ENCODE data around the gene PTGFRN. TPM values are rescaled to one million over a fixed set of nuclear protein-coding genes. Genes with fewer than 3 reads are reported as not detected.

The PTGFRN gene
- total RNA-seq, 1 experiment from 2014 or later: 60.6 TPM

GRCh38 chr1:116971258-116971860 lies 61.6 kb downstream of the PTGFRN start:
- Histone ChIP-seq H4K20me1 (ENCODE audit: insufficient read depth) (no peaks in the 10 kb centered on the region), H3K4me3 (replicated peaks in 1 of 2; ENCODE audit: low read depth in 1 of 2, low read length in 2 of 2) (no peak overlapping the region), H2AFZ (ENCODE audit: low read depth, low read length, poor library complexity, severe bottlenecking) (no peak overlapping the region), H3K27ac (ENCODE audit: low read depth, low read length) (no peak overlapping the region), H3K27me3 (ENCODE audit: insufficient read depth, low read length) (no peaks in the 10 kb centered on the region), H3K9me3 (ENCODE audit: control insufficient read depth in 1 of 2, insufficient read depth in 1 of 2, low read depth in 1 of 2, low read length in 2 of 2) (no peaks in the 10 kb centered on the region), H3K79me2 (ENCODE audit: insufficient read depth, low read length) (no peaks in the 10 kb centered on the region), H3K9me2 (ENCODE audit: insufficient read depth) (no peaks in the 10 kb centered on the region), H3K36me3 (ENCODE audit: control insufficient read depth in 1 of 2, insufficient read depth in 2 of 2, low read length in 2 of 2) (peaks cover 0 to 5% of the 10 kb centered on the region in 2 experiments; a peak in 1 of 4 replicates), H3K9ac (ENCODE audit: low read length) (no peak overlapping the region), H3K4me1 (ENCODE audit: control insufficient read depth in 1 of 2, insufficient read depth in 2 of 2, low read length in 2 of 2) (no peaks in the 10 kb centered on the region), H3K4me2 (ENCODE audit: low read length) (no peak overlapping the region)
- intact Hi-C loops (cut with micrococcal nuclease): no loop called here
- no peak for DNase-seq (ENCODE audit: low read depth, low spot score)
- RAD21 ChIA-PET (ENCODE audit: low non-redundant PET in 1 of 2, low total read pairs in 2 of 2, uncharacterized antibody in 2 of 2, unreplicated experiment in 2 of 2): no interaction called here
- ATAC-seq: no peak
- POLR2A ChIA-PET: no interaction called here
- CTCF ChIA-PET: no interaction called here
- no TSS peak for BruUV-seq (replicated peaks)
- TF ChIP-seq EGR1 (IDR thresholded peaks at IDR 0.05; ENCODE audit: low read depth) (no peak), SP1 (IDR thresholded peaks at IDR 0.05; ENCODE audit: low read depth) (no peak), CBX3 (IDR thresholded peaks at IDR 0.05; ENCODE audit: low read depth) (no peak), FOSL1 (IDR thresholded peaks at IDR 0.05; ENCODE audit: low read depth) (no peak), SIN3A (IDR thresholded peaks at IDR 0.05; ENCODE audit: low read depth) (no peak), JUND (IDR thresholded peaks at IDR 0.05) (no peak), TCF7L2 (IDR thresholded peaks at IDR 0.05; ENCODE audit: borderline replicate concordance, extremely low read depth, insufficient read depth, insufficient read length) (no peak), EZH2phosphoT487 (IDR thresholded peaks at IDR 0.05; ENCODE audit: borderline replicate concordance) (no peak), YY1 (IDR thresholded peaks at IDR 0.05; ENCODE audit: extremely low read depth, insufficient replicate concordance, low read depth, low read length) (no peak), MAX (IDR thresholded peaks at IDR 0.05) (no peak), ZNF274 (IDR thresholded peaks at IDR 0.05; ENCODE audit: low read depth, low read length) (no peak), REST (IDR thresholded peaks at IDR 0.05; ENCODE audit: low read depth) (no peak), CTCF (IDR thresholded peaks at IDR 0.05 in 2 of 3, conservative IDR thresholded peaks at IDR 0.05 in 1 of 3; ENCODE audit: borderline replicate concordance in 1 of 3, insufficient read depth in 1 of 3, low read depth in 2 of 3, low read length in 2 of 3) (no peak), ZBTB33 (IDR thresholded peaks at IDR 0.05; ENCODE audit: extremely low read depth, insufficient replicate concordance, low read length) (no peak), ATF3 (IDR thresholded peaks at IDR 0.05) (no peak), POLR2A (IDR thresholded peaks at IDR 0.05; ENCODE audit: borderline replicate concordance, extremely low read depth, insufficient read depth, insufficient read length) (no peak), POLR2AphosphoS5 (IDR thresholded peaks at IDR 0.05; ENCODE audit: low read depth, low read length) (no peak), ZFX (IDR thresholded peaks at IDR 0.05) (no peak)

Measured in HCT116 (cell line).